ENCODE measurements around the gene RASL10B. TPM values are rescaled to one million over a fixed set of nuclear protein-coding genes. Genes with fewer than 3 reads are reported as not detected.

The RASL10B gene
- total RNA-seq, 1 experiment from 2014 or later, result not detected

DNA sequence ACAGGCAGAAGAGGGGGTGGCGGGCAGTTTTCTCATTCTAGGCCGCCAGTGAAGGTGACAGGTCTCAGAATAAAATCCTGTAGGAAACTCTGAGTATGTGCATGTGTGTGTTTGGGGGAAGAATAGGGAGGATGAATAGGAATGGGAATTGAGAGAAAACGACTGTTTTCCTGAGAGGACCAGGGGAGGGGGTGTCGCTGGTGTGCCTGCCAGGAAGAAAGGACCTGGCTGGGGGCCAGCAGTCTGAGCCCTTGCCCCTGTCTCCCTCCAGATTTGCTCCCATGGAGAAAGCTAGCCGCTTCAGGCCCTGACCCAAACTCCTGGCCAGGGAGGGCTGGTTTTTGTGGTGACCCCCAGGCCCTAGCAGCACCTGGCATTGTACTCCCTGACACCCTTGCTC, 43.6 kb downstream of the RASL10B start:
- in situ Hi-C loops (cut with HindIII; ENCODE audit: low pct_unique_long_range_greater_than_20kb, low sequenced_read_pairs), result no loop called here
- DNase-seq (ENCODE audit: low read depth), result no peak

DNA sequence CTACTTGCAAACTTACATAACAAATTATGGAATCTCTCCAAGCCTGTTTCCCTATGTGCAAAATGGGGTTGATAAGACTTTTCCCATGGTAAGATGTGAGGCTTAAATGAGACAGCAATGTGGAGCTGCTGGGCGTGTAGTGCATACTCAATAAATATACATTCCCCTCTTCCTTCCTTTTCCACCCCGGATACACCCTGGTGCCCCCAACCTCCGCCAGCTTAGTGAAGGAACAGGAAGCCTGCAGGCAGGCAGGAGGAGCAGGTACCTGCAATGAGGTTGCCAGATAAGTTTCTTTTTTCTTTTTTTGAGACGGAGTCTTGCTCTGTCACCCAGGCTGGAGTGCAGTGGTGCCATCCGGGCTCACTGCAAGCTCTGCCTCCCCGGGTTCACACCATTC, 44.1 kb downstream of the RASL10B start:
- DNase-seq (ENCODE audit: low read depth), result no peak
- in situ Hi-C loops (cut with HindIII; ENCODE audit: low pct_unique_long_range_greater_than_20kb, low sequenced_read_pairs), result no loop called here

DNA sequence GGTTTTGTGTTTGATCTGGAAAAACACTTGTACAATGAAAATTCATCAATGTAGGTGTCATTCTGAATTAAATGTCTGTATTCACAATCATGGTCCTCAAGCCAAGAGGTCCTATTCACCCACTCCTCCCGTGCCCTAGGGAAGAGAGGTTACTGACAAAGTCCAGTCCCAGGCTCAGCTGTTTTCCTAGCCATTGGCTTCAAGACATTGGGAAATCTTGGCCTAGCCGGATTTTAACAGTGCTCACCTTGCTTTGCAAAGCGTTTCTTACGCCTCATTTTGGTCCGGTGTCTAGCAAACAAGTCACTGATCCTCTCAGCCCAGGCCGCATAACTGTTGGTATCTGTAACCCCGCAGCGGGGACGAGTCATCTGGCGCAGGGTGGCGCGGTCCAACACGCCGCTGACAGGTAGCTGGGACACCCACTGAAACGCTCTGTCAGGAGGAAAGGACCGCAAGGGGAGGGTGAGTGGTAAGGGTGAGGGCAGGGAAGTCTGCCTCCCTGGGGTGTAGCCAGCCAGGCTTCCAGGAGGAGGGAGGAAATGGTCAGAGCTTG, 47.3 kb downstream of the RASL10B start:
- in situ Hi-C loops (cut with HindIII; ENCODE audit: low pct_unique_long_range_greater_than_20kb, low sequenced_read_pairs), result no loop called here
- no peak for DNase-seq (ENCODE audit: low read depth)

DNA sequence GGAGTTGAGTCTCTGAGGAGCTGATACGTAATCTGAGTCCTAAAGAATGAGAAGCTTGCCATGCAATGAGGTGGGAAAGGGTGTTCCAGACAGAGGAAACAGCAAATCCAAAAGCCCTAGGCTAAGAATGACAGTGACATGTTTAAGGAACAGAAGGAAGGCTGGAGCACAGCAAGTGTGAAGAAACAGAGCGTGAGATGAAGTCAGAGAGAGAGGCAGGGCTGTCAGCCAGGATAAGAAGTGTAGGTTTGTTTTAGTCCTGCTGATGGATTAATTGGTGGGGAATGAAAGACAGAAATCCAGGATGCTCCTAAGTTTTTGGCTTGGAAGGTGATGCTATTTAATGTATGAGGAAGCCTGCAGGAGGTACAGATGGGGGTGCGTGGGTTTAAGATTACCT, 49.5 kb downstream of the RASL10B start:
- in situ Hi-C loops (cut with HindIII; ENCODE audit: low pct_unique_long_range_greater_than_20kb, low sequenced_read_pairs), result no loop called here
- DNase-seq (ENCODE audit: low read depth), result no peak

DNA sequence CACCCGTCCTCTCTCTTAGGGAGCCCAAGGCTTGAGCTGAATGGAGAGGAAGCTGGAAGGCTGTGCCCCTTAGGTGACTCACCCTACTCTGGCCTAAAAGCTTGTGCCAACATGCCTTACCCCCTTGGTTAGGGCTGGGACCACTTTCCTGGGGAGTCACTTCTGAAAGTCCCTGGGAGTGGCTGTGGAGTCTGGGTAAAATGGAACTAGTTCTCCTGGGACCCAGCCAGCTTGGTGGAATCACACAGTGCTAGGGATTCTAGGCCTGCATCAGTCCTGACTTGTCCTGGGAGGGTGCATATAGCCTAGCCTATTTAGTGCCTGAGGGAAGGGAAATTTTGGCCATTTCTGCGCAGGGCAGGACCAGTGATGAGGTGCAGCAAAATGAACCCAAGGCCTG, 53.5 kb downstream of the RASL10B start:
- no peak for DNase-seq (ENCODE audit: low read depth)
- in situ Hi-C loops (cut with HindIII; ENCODE audit: low pct_unique_long_range_greater_than_20kb, low sequenced_read_pairs), result no loop called here

GRCh38 chr17:35786941-35787432, 55.5 kb downstream of the RASL10B start:
- DNase-seq (ENCODE audit: low read depth), result no peak
- in situ Hi-C loops (cut with HindIII; ENCODE audit: low pct_unique_long_range_greater_than_20kb, low sequenced_read_pairs), result no loop called here

DNA sequence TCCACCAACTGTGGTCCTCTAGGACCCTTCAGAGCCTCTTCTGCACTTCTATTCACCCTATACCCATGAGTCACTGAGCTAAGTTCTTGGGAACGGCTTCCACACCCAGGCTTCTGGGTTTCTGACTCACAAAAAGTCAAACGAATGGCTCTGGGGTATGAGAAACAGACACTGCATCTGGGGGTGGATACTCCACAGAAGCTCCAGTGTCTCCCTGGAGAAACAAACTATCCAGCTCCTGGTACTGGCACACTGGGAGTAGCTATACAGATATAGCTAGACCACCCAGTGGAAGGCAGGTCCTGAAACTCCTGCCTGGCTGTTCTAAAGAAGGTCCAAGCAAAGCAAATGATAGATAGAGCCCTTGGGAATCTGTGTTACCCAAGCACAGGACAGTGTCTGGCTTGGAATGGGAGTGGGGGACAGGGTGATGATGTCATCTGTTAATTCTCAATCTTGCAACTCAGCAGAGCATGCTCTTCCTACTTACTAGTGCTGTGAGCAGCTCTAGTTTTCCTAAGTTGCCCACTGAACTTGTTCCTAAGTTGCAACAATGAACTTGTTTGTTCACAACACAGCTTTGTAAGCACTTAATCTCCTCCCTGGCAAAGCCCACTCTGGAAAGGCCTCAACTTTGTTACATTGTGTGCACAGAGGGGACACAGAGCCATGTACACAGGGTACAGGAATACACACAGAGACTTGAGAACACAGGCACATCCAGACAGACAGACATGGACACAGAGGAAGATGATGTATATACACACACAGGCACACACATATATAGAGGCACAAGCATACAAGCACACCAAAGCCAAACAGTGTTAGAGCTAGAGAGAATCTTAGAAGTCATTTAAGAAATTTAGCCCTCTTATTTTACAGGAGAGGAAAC, 57.3 kb downstream of the RASL10B start:
- DNase-seq (ENCODE audit: low read depth), result peak; percentile 35
- in situ Hi-C loops (cut with HindIII; ENCODE audit: low pct_unique_long_range_greater_than_20kb, low sequenced_read_pairs), result no loop called here

- no peak for DNase-seq (ENCODE audit: low read depth)
- in situ Hi-C loops (cut with HindIII; ENCODE audit: low pct_unique_long_range_greater_than_20kb, low sequenced_read_pairs), result no loop called here
These were observed 59.4 kb downstream of the RASL10B start for GRCh38 chr17:35790841-35791240.

GRCh38 chr17:35791681-35792350, 60.4 kb downstream of the RASL10B start:
- no peak for DNase-seq (ENCODE audit: low read depth)
- in situ Hi-C loops (cut with HindIII; ENCODE audit: low pct_unique_long_range_greater_than_20kb, low sequenced_read_pairs), result no loop called here

Other genes starting within 250 kb of the RASL10B start
- gene SLFN12L, start 194.0 kb upstream of the RASL10B start, total RNA-seq (2014; rRNA removed; shearing (Covaris generic); ENCODE audit: low replicate concordance), result not detected in 2 replicates
- not detected in 2 replicates for gene SLFN14, start 170.8 kb upstream of the RASL10B start, total RNA-seq (2014; rRNA removed; shearing (Covaris generic); ENCODE audit: low replicate concordance)
- 5.6 and 10.5 TPM in 2 replicates for gene PEX12, start 153.1 kb upstream of the RASL10B start, total RNA-seq (2014; rRNA removed; shearing (Covaris generic); ENCODE audit: low replicate concordance)
- gene AP2B1, start 144.3 kb upstream of the RASL10B start, total RNA-seq (2014; rRNA removed; shearing (Covaris generic); ENCODE audit: low replicate concordance), result 118 and 135 TPM in 2 replicates
- not detected in 2 replicates for gene GAS2L2, start 21.6 kb downstream of the RASL10B start, total RNA-seq (2014; rRNA removed; shearing (Covaris generic); ENCODE audit: low replicate concordance)
- not detected in 2 replicates for gene C17orf50, start 29.2 kb downstream of the RASL10B start, total RNA-seq (2014; rRNA removed; shearing (Covaris generic); ENCODE audit: low replicate concordance)
- gene MMP28, start 64.0 kb downstream of the RASL10B start, total RNA-seq (2014; rRNA removed; shearing (Covaris generic); ENCODE audit: low replicate concordance), result 1.7 TPM in 1 of 2 replicates, not detected in the other
- 4.9 and 7.7 TPM in 2 replicates for gene TAF15, start 77.8 kb downstream of the RASL10B start, total RNA-seq (2014; rRNA removed; shearing (Covaris generic); ENCODE audit: low replicate concordance)
- gene HEATR9, start 137.3 kb downstream of the RASL10B start, total RNA-seq (2014; rRNA removed; shearing (Covaris generic); ENCODE audit: low replicate concordance), result not detected in 2 replicates
- gene CCL5, start 148.7 kb downstream of the RASL10B start, total RNA-seq (2014; rRNA removed; shearing (Covaris generic); ENCODE audit: low replicate concordance), result 16.0 and 21.5 TPM in 2 replicates
- 12.8 and 13.7 TPM in 2 replicates for gene RDM1, start 199.1 kb downstream of the RASL10B start, total RNA-seq (2014; rRNA removed; shearing (Covaris generic); ENCODE audit: low replicate concordance)
- not detected in 2 replicates for gene LYZL6, start 212.1 kb downstream of the RASL10B start, total RNA-seq (2014; rRNA removed; shearing (Covaris generic); ENCODE audit: low replicate concordance)
- not detected in 2 replicates for gene CCL16, start 249.9 kb downstream of the RASL10B start, total RNA-seq (2014; rRNA removed; shearing (Covaris generic); ENCODE audit: low replicate concordance)

Measured in Caki2 (cell line).